AG04450 (cell line): ENCODE results near the gene MMEL1. TPM values are rescaled to one million over a fixed set of nuclear protein-coding genes. Genes with fewer than 3 reads are reported as not detected.

ENCODE experiments used
- CTCF ChIA-PET: fragments of 300-600, 350-600 bp; formaldehyde crosslinking; extraction: SDS; loops from one replicate; lab custom pipeline; 2022; ENCODE audit warnings: antibody characterized with exemption, inconsistent platforms; lab: Charles Lee
- POLR2A ChIA-PET: fragments of 350-600 bp; formaldehyde crosslinking; extraction: SDS; loops from one replicate; lab custom pipeline; 2021; ENCODE audit warnings: antibody characterized with exemption, inconsistent platforms; lab: Yijun Ruan, JAX
- DNase-seq: peaks from one replicate; pipeline ENCODE4 v3.0.0-alpha.2; 2011; ENCODE audit warnings: low read depth, low spot score
- H3K27ac ChIP-seq: one replicate; pipeline ENCODE4 v1.5.1; 2012; ENCODE audit warnings: low read depth, low read length, control low read depth
- H3K27me3 ChIP-seq: one replicate; pipeline ENCODE4 v1.6.0; 2012; ENCODE audit warnings: low read length; ENCODE audit not compliant: control insufficient read depth, insufficient read depth
- H3K4me3 ChIP-seq: 2 replicates; pipeline ENCODE4 v1.5.1; 2011; ENCODE audit warnings: mild to moderate bottlenecking, low read depth, low read length, control low read depth
- H3K9me3 ChIP-seq: 2 replicates; pipeline ENCODE4 v1.5.1; 2012; ENCODE audit warnings: low read length; ENCODE audit not compliant: control insufficient read depth, insufficient read depth
- polyA plus RNA-seq: library from polyadenylated mRNA; depleted of rRNA; stranded (reverse); fragments of >200 nt; gene quantifications from 2 replicates; pipeline ENCODE4 v1.2.3, GENCODE V29; 2011
- TF ChIP-seq, protein P1 (sequence below): IDR thresholded peaks from 2 replicates; pipeline ENCODE4 v1.5.1; 2011; ENCODE audit warnings: low read depth, low read length, control low read depth, inconsistent platforms

Gene MMEL1
- polyA plus RNA-seq, 1 experiment: 0.21 TPM

GRCh38 chr1:2585318-2586092 lies 47.3 kb downstream of the MMEL1 start:
- TF ChIP-seq, protein P1, sequence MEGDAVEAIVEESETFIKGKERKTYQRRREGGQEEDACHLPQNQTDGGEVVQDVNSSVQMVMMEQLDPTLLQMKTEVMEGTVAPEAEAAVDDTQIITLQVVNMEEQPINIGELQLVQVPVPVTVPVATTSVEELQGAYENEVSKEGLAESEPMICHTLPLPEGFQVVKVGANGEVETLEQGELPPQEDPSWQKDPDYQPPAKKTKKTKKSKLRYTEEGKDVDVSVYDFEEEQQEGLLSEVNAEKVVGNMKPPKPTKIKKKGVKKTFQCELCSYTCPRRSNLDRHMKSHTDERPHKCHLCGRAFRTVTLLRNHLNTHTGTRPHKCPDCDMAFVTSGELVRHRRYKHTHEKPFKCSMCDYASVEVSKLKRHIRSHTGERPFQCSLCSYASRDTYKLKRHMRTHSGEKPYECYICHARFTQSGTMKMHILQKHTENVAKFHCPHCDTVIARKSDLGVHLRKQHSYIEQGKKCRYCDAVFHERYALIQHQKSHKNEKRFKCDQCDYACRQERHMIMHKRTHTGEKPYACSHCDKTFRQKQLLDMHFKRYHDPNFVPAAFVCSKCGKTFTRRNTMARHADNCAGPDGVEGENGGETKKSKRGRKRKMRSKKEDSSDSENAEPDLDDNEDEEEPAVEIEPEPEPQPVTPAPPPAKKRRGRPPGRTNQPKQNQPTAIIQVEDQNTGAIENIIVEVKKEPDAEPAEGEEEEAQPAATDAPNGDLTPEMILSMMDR: no peak
- CTCF ChIA-PET: interaction anchor here (0.6 to 2.0 kb wide), 6 partner anchors 30 to 1139 kb away, joined by 3 to 6 read pairs (median 4); partner anchors contain the start of gene TNFRSF14
- POLR2A ChIA-PET: interaction anchor here (0.6 to 1.8 kb wide), 5 partner anchors 29 to 391 kb away, joined by 3 to 6 read pairs (median 4); partner anchors contain the start of genes FAAP20 and TNFRSF14
- Histone ChIP-seq H3K9me3 (no peaks in the 10 kb centered on the region; the same call in 1 of the 2 replicates), H3K27me3 (no peaks in the 10 kb centered on the region), H3K4me3 (peak overlapping the region; percentile 80), H3K27ac (peak overlapping the region; percentile 39)
- DNase-seq: no peak

- Histone ChIP-seq H3K9me3 (no peaks in the 10 kb centered on the region; the same call in 1 of the 2 replicates), H3K4me3 (peak overlapping the region; percentile 80; the same call in 1 of the 2 replicates), H3K27me3 (no peaks in the 10 kb centered on the region), H3K27ac (peak overlapping the region; percentile 11)
- TF ChIP-seq, protein P1: no peak
- no peak for DNase-seq
- ChIA-PET POLR2A (interaction anchor here (0.9 to 1.8 kb wide), 3 partner anchors 28 to 390 kb away, joined by 3 to 6 read pairs (median 4); partner anchors contain the start of genes FAAP20 and TNFRSF14), CTCF (interaction anchor here (0.6 to 2.0 kb wide), 8 partner anchors 29 to 390 kb away, joined by 3 to 6 read pairs (median 4); partner anchors contain the start of genes FAAP20, PEX10 and TNFRSF14)
Measured at GRCh38 chr1:2584686-2585317, 48.0 kb downstream of the MMEL1 start.

DNA sequence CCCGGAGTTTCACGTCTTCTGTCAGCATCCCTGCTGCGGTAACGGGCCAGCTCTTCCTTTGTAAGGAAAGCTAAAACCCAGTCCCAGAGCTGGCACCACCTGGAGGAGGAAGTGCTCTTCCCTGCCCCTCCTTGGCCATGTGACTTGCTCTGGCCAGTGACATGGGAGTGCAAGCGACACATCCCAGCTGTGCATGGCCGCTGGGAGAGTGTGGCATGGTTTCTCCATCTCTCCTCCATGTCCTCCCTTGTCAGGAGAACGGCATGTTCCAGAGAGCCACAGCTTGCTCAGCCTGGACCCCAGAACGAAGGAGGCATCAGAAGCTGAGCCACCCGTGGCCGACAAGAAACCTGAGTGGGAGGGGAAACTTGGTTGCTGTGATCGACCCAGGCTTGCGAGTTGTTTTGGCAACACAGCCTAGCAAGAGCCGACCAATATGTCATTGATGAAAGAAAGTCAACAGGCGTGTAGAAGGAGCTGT lies 48.9 kb downstream of the MMEL1 start:
- H3K27me3 ChIP-seq: no peaks in the 10 kb centered on the region
- H3K9me3 ChIP-seq: no peaks in the 10 kb centered on the region; the same call in 1 of the 2 replicates
- no peak overlapping the region for H3K27ac ChIP-seq
- ChIA-PET POLR2A (no interaction called here), CTCF (interaction anchor here (0.6 to 2.0 kb wide), 6 partner anchors 36 to 389 kb away, joined by 3 to 6 read pairs (median 4); partner anchors contain the start of genes FAAP20 and PEX10)
- DNase-seq: no peak
- H3K4me3 ChIP-seq: no peak overlapping the region
- TF ChIP-seq, protein P1: no peak

DNA sequence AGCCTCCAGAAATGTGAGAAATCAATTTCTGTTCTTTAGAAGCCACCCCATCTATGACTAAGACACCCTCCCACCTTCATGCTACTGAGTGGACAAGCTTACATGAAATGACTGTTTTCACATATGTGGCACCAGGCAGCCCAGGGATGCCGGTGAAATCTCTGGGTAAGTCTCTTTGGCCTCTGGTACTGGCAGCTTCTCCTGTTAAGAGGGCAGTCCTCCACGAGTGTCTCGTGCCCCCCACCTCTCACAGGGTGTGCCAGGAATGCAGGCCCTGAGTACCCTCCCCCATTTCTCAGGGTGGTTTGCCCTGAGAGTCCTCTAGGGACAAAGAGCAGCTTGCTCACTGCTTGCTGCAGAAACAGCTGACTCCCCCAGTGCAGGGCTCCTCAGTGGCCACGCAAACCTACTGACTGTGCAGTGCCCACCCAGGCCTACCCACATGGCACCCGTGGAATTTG lies 49.5 kb downstream of the MMEL1 start:
- H3K27ac ChIP-seq: no peak overlapping the region
- no peaks in the 10 kb centered on the region; the same call in 1 of the 2 replicates for H3K9me3 ChIP-seq
- ChIA-PET POLR2A (no interaction called here), CTCF (interaction anchor here (0.6 to 1.8 kb wide), 2 partner anchors 36 to 168 kb away, joined by 4 to 6 read pairs; no protein-coding TSS in a partner anchor)
- TF ChIP-seq, protein P1: no peak
- no peaks in the 10 kb centered on the region for H3K27me3 ChIP-seq
- DNase-seq: no peak
- no peak overlapping the region for H3K4me3 ChIP-seq
